Kidney epithelial cell (primary cell): ENCODE data around the gene SNX14. TPM values are rescaled to one million over a fixed set of nuclear protein-coding genes. Genes with fewer than 3 reads are reported as not detected.

ENCODE experiments used
- DNase-seq: peaks from one replicate; pipeline ENCODE4 v3.0.0-alpha.2; 2010; ENCODE audit warnings: low read depth
- H3K27me3 ChIP-seq: 2 replicates; pipeline ENCODE4 v1.6.0; 2011; ENCODE audit warnings: low read length; ENCODE audit not compliant: control insufficient read depth, insufficient read depth
- H3K36me3 ChIP-seq: 2 replicates; pipeline ENCODE4 v1.5.1; 2011; ENCODE audit warnings: low read length; ENCODE audit not compliant: control insufficient read depth, insufficient read depth
- H3K4me3 ChIP-seq: 2 replicates; pipeline ENCODE4 v1.5.1; 2011; ENCODE audit warnings: low read depth, mild to moderate bottlenecking, control low read depth, low read length
- total RNA-seq: library from RNA; depleted of rRNA; stranded (reverse); fragments of >200 nt; gene quantifications from 2 replicates; pipeline ENCODE4 v1.2.3, GENCODE V29; 2015
- TF ChIP-seq, protein P1 (sequence below): IDR thresholded peaks from 2 replicates; pipeline ENCODE4 v1.5.1; 2011; ENCODE audit warnings: mild to moderate bottlenecking, moderate library complexity, low read length, control low read depth, inconsistent platforms; ENCODE audit not compliant: insufficient read depth, poor library complexity, severe bottlenecking

Gene SNX14
- total RNA-seq, 1 donor from 2014 or later = 110 TPM

DNA sequence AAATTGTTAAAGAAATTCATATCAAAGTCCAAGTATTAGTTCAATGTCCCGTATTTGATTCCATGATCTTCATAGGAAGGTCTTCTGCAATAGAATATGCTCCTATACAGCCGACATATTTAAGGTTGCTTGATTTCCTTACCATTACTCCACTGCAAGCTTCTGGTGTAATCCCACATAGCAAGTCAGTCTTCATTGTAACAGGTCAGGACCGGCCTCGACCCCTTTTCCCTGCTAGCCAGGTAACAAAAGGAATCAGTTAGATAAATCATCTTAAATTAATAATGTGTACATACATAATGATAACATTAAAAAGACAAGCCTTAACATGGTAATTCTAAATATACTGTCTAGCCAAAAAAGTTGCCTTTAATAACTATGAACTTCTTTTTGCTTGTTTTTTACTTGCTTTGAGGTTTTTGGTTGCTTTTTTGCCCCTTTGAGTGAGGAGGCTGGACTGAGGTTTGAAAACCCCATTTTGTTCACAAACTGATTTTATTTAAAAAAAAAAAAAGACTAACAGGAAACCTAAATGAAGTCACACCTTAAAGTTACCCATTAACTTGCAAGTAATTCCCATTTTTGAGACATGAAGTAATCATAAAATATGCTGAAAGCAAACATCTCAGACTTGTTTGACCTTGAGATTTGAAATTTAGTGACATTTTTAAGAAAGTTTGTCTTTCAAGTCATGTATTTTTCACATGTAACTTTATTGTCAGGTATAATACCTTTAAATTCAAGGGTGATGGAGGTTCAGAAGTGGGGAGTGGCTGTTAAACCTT lies 19.2 kb upstream of the SNX14 start:
- Histone ChIP-seq H3K4me3 (no peak overlapping the region), H3K27me3 (no peaks in the 10 kb centered on the region), H3K36me3 (no peaks in the 10 kb centered on the region)
- TF ChIP-seq, protein P1, sequence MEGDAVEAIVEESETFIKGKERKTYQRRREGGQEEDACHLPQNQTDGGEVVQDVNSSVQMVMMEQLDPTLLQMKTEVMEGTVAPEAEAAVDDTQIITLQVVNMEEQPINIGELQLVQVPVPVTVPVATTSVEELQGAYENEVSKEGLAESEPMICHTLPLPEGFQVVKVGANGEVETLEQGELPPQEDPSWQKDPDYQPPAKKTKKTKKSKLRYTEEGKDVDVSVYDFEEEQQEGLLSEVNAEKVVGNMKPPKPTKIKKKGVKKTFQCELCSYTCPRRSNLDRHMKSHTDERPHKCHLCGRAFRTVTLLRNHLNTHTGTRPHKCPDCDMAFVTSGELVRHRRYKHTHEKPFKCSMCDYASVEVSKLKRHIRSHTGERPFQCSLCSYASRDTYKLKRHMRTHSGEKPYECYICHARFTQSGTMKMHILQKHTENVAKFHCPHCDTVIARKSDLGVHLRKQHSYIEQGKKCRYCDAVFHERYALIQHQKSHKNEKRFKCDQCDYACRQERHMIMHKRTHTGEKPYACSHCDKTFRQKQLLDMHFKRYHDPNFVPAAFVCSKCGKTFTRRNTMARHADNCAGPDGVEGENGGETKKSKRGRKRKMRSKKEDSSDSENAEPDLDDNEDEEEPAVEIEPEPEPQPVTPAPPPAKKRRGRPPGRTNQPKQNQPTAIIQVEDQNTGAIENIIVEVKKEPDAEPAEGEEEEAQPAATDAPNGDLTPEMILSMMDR = no peak
- peak; percentile 44 for DNase-seq

DNA sequence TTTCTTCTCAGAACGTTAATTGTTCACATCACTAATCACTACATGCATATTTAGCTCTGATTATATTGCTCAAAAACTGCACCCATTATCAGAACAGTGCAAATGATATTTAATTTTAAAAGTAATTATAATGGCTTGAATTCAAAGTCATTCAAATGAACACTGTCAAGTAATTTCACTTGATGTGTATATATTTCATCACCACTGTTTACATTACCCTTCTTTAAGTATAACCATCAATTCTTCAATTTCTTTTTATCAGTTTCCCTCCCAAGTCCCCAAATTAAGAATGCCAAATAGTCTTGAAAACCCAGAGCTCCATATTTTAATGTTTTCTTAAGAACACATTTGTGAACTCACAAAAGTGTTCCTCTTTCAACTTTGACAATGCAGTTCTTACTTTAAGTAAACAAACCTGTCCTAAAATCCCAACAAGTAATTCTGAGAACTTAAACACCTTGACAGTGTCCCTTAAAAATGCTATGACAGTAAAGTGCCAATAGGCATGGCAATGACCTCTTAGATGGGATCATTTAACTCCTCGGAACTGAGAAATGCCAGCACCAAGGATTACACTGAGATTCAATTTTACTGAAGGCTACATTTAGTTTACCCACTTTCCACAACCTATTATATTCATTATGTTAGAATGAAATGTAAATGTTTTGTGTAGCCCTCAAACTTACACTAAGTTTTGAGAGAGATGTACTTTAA lies 16.7 kb upstream of the SNX14 start:
- TF ChIP-seq, protein P1 = no peak

DNA sequence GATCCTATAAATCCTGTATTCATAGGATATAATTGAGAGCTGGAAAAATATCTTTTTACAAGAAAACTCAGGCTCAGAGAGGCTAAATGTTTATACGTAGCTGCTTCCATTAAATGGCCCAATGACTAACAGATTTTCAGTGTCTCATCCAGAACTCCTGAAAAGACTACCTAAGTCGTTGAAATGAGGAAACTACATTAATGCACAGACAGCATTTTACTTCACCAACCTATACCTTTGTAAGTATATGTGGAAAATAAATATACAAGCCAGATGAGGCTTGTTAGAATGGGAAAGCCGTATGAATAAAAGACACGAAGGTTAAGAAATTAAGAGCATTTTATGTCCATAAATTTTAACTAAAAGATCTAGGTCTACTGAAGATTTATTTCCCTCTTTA lies 8.4 kb upstream of the SNX14 start:
- no peak overlapping the region for H3K4me3 ChIP-seq
- H3K27me3 ChIP-seq = no peaks in the 10 kb centered on the region
- TF ChIP-seq, protein P1 = no peak
- no peak for DNase-seq
- no peaks in the 10 kb centered on the region for H3K36me3 ChIP-seq

More for the DNA sequence above, 16.7 kb upstream of the SNX14 start:
- no peak overlapping the region for H3K4me3 ChIP-seq
- H3K27me3 ChIP-seq = no peaks in the 10 kb centered on the region
- DNase-seq = no peak
- H3K36me3 ChIP-seq = no peaks in the 10 kb centered on the region

DNA sequence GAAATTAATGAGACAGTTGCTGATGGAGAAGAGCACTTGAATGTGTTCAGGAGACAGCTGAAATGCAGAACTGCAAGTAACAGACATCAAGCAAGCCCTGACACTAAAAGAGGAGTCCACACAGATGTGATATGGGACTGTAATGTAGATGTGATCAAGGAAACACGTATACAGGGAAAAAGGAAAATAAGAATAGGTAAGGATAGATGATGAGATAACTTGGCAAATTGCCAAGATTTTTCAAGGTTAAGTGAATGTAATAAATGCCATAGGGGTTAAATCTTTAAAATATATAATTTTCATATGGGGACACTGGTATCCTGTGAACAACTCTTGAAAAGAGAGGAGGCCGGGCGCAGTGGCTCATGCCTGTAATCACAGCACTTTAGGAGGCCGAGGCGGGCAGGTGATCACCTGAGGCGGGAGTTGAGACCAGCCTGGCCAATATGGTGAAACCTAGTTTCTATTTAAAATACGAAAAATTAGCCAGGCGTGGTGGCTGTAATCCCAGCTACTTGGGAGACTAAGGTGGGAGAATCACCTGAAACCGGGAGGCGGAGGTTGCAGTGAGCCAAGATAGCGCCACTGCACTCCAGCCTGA lies 7.2 kb upstream of the SNX14 start:
- TF ChIP-seq, protein P1 = no peak
- no peak overlapping the region for H3K4me3 ChIP-seq
- no peaks in the 10 kb centered on the region for H3K27me3 ChIP-seq
- no peaks in the 10 kb centered on the region for H3K36me3 ChIP-seq
- no peak for DNase-seq

DNA sequence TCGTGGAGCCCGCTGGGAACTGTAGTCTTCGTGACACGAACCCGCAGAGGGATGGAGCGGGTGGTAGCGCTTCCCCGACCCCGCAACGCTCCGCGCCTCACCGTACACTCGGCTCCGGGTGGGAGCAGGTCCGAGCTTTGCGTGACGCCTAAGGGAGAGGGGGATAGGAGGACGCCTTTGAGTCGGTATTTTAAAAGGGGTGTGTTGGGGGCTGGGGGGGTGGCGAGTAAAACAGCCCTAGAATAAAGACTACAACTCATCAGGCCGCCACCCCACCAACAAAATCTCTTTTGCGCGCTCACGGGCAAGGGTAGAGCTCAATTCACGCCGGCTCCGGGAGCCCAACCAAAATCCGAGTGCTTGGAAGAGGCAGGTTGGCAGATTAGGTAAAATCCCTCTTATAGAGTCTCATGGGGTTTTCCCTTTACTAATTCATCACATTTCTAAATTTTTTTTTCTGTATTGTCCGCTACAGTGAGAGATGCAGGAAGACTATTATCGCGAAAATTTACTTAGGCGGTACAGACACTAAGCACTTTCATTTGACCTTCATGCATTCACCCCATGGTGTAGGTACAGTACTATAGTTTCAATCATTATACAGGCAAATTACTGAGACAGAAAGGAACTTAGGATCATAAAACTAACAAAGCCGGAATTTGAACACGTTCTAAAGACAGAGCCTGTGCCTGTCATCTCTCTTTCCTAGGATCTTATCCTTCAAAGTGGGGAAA lies 706 bp upstream of the SNX14 start:
- Histone ChIP-seq H3K4me3 (peak overlapping the region; percentile 75), H3K27me3 (no peaks in the 10 kb centered on the region), H3K36me3 (no peaks in the 10 kb centered on the region)
- no peak for DNase-seq
- TF ChIP-seq, protein P1 = no peak
